ENCODE measurements around the gene LDLRAD2. TPM values are rescaled to one million over a fixed set of nuclear protein-coding genes. Genes with fewer than 3 reads are reported as not detected.
A peak's percentile ranks its signal among the peaks of the same experiment; 100 is the strongest.
"Not testable (repeated sequence)": the region's sequence is repeated elsewhere in the genome, so short reads cannot be mapped to it uniquely, and the experiment has no call there.

Gene LDLRAD2
- total RNA-seq, 1 donor from 2014 or later, result 2.2 TPM

DNA sequence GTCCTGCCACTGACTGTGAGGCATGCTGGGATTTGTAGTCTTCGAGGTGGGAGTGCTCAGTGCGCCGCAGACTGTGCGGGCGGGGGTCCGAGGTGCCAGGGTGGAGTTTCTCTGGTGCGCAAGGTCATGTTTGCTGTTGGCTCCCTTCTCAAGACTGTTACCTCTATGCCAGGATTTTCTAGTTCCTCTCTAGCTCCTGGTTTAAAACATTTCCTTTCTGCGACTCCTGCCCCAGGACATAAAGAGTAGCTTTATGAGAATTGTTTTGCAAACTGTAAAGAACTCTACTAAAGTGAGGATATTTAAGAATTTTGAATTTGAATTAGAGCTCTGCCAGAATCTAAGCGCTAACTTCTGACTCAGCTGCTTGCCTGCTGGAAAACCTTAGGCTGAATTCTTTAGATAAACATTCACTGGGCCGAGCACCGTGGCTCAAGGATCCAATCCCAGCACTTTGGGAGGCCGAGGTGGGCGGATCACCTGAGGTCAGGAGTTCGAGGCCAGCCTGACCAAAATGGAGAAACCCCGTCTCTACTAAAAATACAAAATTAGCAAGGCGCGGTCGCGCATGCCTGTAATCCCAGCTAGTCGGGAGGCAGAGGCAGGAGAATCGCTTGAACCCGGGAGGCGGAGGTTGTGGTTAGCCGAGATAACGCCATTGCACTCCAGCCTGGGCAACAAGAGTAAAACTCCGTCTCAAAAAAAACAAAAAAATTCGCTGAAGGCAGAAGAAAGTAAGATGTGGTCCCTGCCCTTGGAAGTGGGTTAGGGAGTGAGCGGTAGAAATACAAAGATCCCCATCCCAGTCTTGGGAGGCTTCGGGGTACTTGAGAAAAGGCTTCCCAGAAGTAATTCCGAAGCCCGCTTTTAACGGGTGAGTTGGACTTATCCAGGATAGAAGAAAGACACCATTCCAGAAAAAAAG is 28.1 kb upstream of the LDLRAD2 start:
- no peak for DNase-seq (ENCODE audit: low spot score)

DNA sequence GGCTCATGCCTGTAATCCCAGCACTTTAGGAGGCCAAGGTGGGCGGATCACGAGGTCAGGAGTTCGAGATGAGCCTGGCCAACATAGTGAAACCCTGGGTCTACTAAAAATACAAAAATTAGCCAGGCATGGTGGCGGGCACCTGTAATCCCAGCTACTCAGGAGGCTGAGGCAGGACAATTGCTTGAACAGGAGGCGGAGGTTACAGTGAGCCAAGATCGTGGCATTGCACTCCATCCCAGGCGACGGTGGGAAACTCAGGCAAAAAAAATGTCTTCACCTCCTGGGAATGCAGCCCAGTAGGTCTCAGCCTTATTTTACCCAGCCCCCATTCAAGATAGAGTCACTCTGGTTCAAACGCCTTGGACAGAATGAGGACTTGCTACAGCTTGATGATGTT is 26.3 kb upstream of the LDLRAD2 start:
- DNase-seq (ENCODE audit: low spot score), result not testable (repeated sequence)

- no peak for DNase-seq (ENCODE audit: low spot score)
These were observed 25.4 kb upstream of the LDLRAD2 start for GRCh38 chr1:21786640-21787039.

DNA sequence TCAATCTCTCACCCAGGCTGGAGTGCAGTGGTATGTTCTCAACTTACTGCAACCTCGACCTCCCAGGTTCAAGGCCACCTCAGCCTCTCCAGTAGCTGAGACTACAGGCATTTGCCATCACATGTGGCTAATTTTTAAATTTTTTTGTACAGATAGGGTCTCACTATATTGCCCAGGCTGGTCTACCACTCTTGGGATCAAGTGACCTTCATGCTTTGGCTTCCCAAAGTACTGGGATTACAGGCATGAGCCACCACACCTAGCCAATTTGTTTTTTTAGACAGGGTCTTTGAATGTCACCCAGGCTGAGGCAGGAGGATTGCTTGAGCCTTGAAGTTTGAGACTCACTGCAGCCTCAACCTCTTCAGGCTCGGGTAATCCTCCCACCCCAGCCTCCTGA is 19.0 kb upstream of the LDLRAD2 start:
- no peak for DNase-seq (ENCODE audit: low spot score)

DNA sequence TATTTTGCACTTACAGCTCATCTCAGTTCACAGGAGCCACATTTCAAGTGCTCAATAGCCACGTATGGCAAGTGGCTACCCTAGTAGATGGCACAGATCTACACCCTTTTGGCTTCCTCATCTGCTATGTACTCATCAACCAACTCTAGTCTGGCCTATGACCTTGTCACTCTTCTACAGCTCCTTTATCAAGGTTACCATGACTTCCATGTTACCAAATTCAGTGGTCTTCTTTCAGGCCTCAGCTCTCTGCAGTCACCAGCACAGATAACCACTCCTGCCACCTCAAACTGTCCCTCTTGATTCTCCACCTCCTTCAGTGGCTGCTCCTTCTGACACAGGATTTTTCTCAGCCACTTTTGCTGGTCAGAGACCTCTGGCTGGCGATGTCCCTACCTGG is 17.4 kb upstream of the LDLRAD2 start:
- DNase-seq (ENCODE audit: low spot score), result no peak

DNA sequence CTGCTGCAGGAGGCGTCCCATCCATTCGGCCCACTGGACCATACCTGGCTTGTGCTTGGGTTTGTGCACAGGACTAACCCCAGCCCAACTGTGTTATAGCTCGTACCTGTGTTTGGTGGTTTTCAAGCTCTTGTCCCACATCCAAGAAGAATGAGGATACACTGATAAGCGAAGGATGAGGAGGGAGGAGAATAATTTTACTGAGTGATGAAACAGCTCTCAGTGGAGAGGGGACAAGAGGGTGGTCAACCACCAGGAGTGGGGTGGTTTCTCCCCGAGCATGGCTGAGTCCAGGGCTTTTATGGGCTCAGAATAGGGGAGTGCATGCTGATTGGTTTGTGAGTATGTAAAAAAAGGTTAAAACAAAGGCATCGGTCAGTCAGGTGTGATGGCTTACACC is 17.0 kb upstream of the LDLRAD2 start:
- no peak for DNase-seq (ENCODE audit: low spot score)

DNA sequence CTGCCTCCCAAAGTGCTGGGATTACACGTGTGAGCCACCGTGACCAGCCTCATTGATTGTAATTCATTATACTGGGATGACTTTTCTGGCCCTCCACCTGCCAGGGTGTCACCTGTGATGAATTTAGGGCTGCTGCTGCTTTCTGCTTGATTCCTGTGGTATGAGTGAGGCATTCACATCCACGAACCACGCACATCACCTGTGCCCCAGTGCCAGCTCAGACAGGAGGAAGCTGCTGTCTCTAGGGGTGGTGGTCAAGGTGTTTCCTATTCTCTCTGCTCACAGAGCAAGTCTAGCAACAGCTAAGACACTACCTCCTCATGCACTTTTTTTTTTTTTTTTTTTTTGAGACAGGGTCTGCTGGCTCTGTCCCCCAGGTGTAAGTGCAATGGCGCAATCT is 12.3 kb upstream of the LDLRAD2 start:
- DNase-seq (ENCODE audit: low spot score), result no peak

DNA sequence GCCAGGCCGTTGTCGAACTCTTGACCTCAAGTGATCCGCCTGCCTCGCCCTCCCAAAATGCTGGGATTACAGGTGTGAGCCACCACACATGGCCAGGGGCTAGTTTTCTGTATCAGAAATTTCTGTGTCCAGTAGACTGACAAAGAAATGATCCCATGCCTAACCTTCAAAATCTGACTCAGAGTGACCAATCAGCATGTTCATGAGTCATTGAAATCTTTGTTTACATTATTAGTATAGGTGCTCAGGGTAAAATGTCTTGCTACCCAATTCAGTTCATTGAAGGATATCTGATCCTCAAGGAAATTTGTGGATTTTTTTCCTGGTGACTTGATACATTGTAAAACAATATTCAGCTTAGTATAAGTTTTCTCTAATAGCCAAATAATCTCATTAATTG is 11.0 kb upstream of the LDLRAD2 start:
- no peak for DNase-seq (ENCODE audit: low spot score)

DNA sequence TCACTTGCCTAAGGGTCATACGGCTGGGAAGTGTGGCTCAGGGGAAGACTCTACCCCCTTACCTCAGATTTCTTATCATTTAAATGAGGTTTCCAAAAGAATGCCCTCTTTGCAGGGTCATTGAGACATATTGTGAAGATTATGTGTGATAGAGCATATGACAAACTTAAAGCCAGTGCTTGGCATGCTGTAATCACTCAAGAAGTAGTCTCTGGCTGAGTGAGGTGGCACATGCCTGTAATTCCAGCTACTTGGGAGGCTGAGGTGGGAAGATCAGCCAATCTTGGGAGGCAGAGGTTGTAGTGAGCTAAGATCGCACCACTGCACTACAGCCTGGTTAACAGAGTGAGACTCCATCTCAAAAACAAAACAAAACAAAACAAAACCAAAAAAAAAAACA is 7.5 kb upstream of the LDLRAD2 start:
- DNase-seq (ENCODE audit: low spot score), result no peak

DNA sequence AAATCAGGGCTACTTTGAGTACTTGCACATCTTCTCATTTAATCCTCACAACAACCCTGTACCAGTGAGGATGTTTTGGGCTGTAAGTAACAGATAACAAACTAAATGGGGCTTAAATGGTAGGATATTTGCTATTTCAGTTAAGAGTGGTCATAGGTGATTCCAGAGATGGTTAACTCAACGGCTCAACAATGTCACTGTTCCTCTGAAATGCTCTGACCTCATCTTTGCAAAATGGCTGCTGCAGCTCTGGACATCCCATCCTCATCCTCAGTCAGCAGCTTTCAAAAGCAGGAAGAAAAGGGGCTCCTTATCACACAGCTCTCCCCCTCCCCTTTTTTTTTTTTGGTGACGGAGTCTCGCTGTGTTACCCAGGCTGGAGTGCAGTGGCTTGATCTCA is 1.5 kb downstream of the LDLRAD2 start:
- DNase-seq (ENCODE audit: low spot score), result no peak

- peak; percentile 35 for DNase-seq (ENCODE audit: low spot score)
These were observed 2.3 kb downstream of the LDLRAD2 start for GRCh38 chr1:21814241-21814918.

DNA sequence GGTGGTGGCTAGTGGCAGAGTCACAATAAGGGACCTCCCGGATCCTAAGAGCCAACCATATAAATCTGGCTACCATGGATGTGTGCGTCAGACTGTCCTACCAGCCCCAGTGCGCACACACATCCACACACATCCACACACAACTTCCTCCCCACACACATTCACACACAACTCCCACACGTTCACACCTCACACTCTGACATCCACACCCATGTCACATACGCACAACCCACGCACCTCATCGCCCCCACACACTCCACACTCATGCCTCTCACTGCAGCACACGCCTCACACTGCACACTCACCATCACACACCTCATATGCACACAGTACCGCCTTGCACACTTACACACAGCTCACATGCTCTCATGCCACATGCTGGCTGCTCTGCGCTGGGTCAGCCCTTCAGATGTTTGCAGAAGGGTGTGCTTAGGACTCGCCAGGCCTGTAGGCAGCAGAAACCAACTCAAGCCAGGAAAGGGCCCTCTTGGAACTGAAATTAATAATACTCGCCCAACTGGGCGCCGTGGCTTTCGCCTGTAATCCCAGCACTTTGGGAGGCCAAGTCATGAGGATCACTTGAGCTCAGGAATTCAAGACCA is 3.0 kb downstream of the LDLRAD2 start:
- DNase-seq (ENCODE audit: low spot score), result no peak

GRCh38 chr1:21815724-21816321 is 3.8 kb downstream of the LDLRAD2 start:
- DNase-seq (ENCODE audit: low spot score), result peak; percentile 91

GRCh38 chr1:21816602-21817302 is 4.7 kb downstream of the LDLRAD2 start:
- peak; percentile 68 for DNase-seq (ENCODE audit: low spot score)

GRCh38 chr1:21818656-21819055 is 6.6 kb downstream of the LDLRAD2 start:
- no peak for DNase-seq (ENCODE audit: low spot score)

- no peak for DNase-seq (ENCODE audit: low spot score)
These were observed 8.7 kb downstream of the LDLRAD2 start for GRCh38 chr1:21820597-21821232.

GRCh38 chr1:21821385-21822019 is 9.4 kb downstream of the LDLRAD2 start:
- no peak for DNase-seq (ENCODE audit: low spot score)

GRCh38 chr1:21822349-21822748 is 10.3 kb downstream of the LDLRAD2 start:
- no peak for DNase-seq (ENCODE audit: low spot score)

DNA sequence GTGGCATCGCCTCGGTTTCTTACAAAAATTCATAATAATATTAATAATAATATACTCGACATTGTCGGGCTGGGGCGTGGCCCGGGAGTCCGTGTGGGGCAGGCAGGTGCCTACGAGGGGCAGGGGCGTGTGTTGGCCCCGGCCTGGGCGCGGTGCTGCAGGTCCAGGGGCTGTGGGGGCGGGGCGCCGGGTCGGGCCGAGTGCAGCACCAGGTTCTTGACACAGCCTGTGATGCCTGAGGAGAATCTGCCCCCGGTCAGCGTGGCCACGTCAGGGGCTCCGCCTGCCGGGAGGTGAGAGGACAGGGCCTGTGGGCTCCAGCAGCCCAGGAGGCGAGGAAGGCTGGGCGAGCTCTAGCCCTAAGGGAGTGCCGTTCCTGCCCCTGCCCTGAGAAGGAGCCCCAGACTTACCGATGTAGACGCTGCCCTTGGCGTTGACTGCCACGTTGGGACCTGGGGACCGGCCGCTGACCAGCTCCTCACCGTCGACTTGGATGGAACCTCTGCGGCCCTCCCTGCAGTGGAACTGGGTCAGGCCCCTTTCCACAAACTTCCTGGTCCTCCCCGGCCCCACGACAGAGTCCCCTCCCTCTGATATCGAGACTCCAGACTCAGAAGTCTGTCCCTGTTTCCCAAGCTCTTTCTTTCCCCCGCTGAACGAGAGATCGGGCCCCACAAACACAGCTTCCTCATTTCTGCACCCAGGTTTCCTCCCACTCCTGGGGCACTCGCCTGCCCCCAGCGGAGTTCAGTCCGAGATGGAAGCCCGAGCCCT is 11.3 kb downstream of the LDLRAD2 start:
- no peak for DNase-seq (ENCODE audit: low spot score)

Measured in umbilical cord (tissue), 2 donors.